ENCODE results near the gene OR4D10. TPM values are rescaled to one million over a fixed set of nuclear protein-coding genes. Genes with fewer than 3 reads are reported as not detected.

Gene OR4D10
- total and polyA plus RNA-seq, 2 donors from 2014 or later, result not detected

DNA sequence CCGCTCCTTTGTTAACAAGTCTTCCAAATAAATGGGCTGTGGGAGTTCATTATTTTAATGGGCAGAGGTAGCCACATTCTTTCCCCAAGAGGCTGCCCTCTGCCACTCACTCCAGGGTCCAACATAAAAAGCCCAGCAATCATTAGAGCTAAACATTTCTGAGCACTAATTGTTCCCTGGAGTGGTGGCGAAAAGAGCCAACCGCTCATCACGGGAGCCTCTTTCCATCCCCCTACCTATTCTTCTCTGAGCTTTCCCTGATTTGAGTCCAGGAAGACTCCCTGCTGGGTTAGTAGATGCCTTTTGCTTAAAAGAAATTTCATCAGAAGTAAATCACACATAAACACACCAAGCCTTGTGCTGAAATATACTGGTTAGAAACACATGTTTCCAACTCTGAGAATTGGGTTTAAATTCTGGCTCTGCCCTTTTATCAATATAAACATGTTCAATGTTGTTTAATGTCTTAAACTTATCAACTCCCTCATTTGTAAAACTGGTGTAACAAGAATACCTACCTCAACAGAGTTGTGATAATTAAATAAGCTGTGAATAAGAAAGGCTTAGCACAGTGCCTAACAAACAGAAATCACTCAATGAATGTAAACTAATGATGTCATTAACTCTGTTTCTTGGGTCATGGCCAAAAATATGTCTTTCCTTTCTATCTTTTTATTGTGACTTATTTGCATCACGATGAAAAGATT lies 46.6 kb upstream of the OR4D10 start, which contains the start of gene OR5A2:
TSS of gene OR5A2 (minus strand) at position 53 of the 707 bp plus-strand sequence. CDS start 3,460 bp downstream, outside the sequence.
- DNase-seq (no peak), FAIRE-seq (no peak)
- no peaks in the 10 kb centered on the region for H3K27me3 ChIP-seq (ENCODE audit: control insufficient read depth, insufficient read depth, low read length)
- intact Hi-C loops (cut with DNase I), result loop anchor here (5.0 kb wide), 1 partner anchor 259 kb away; no protein-coding TSS in a partner anchor
- H3K9ac ChIP-seq (ENCODE audit: low read length in 3 of 3), result no peak within 1 kb of the TSS
- no peak within 1 kb of the TSS for H3K27ac ChIP-seq (ENCODE audit: low read depth in 2 of 2, low read length in 2 of 2)
- TF ChIP-seq, protein P1, sequence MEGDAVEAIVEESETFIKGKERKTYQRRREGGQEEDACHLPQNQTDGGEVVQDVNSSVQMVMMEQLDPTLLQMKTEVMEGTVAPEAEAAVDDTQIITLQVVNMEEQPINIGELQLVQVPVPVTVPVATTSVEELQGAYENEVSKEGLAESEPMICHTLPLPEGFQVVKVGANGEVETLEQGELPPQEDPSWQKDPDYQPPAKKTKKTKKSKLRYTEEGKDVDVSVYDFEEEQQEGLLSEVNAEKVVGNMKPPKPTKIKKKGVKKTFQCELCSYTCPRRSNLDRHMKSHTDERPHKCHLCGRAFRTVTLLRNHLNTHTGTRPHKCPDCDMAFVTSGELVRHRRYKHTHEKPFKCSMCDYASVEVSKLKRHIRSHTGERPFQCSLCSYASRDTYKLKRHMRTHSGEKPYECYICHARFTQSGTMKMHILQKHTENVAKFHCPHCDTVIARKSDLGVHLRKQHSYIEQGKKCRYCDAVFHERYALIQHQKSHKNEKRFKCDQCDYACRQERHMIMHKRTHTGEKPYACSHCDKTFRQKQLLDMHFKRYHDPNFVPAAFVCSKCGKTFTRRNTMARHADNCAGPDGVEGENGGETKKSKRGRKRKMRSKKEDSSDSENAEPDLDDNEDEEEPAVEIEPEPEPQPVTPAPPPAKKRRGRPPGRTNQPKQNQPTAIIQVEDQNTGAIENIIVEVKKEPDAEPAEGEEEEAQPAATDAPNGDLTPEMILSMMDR (IDR thresholded peaks at IDR 0.05; ENCODE audit: borderline replicate concordance, extremely low read depth, insufficient read depth), result no peak
- no peaks in the 10 kb centered on the region for H3K36me3 ChIP-seq (ENCODE audit: control insufficient read depth in 2 of 3, insufficient read depth in 3 of 3, low read length in 3 of 3)
- H3K9me3 ChIP-seq (ENCODE audit: control insufficient read depth in 2 of 3, insufficient read depth in 1 of 3, low read length in 3 of 3), result no peaks in the 10 kb centered on the region
- no peaks in the 10 kb centered on the region for H3K4me1 ChIP-seq (ENCODE audit: control insufficient read depth in 2 of 3, insufficient read depth in 2 of 3, low read depth in 1 of 3, low read length in 3 of 3)
- H3K4me3 ChIP-seq (ENCODE audit: low read length in 3 of 3), result no peak within 1 kb of the TSS

DNA sequence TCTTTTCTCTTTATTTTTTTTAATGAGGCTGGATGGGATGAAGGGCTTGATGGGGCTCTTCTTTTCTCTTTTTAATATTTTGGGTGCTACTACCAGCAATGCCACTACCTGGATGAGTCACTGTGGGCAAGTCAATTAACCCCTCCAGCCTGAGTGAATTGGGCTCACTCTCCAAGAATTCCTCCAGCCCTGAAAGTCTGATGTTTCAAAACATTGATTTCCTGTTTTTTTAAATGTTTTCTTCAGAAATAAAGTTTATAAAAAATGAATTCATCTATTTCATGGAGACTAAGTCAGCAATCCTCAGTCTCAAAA lies 46.1 kb upstream of the OR4D10 start:
- Histone ChIP-seq H3K9me3 (ENCODE audit: control insufficient read depth in 2 of 3, insufficient read depth in 1 of 3, low read length in 3 of 3) (no peaks in the 10 kb centered on the region), H3K4me3 (ENCODE audit: low read length in 3 of 3) (no peak overlapping the region), H3K9ac (ENCODE audit: low read length in 3 of 3) (no peak overlapping the region), H3K27ac (ENCODE audit: low read depth in 2 of 2, low read length in 2 of 2) (no peak overlapping the region), H3K36me3 (ENCODE audit: control insufficient read depth in 2 of 3, insufficient read depth in 3 of 3, low read length in 3 of 3) (no peaks in the 10 kb centered on the region), H3K27me3 (ENCODE audit: control insufficient read depth, insufficient read depth, low read length) (no peaks in the 10 kb centered on the region), H3K4me1 (ENCODE audit: control insufficient read depth in 2 of 3, insufficient read depth in 2 of 3, low read depth in 1 of 3, low read length in 3 of 3) (no peaks in the 10 kb centered on the region)
- no peak for DNase-seq
- TF ChIP-seq, protein P1 (IDR thresholded peaks at IDR 0.05; ENCODE audit: borderline replicate concordance, extremely low read depth, insufficient read depth), result no peak
- intact Hi-C loops (cut with DNase I), result loop anchor here (5.0 kb wide), 1 partner anchor 260 kb away; no protein-coding TSS in a partner anchor
- no peak for FAIRE-seq

DNA sequence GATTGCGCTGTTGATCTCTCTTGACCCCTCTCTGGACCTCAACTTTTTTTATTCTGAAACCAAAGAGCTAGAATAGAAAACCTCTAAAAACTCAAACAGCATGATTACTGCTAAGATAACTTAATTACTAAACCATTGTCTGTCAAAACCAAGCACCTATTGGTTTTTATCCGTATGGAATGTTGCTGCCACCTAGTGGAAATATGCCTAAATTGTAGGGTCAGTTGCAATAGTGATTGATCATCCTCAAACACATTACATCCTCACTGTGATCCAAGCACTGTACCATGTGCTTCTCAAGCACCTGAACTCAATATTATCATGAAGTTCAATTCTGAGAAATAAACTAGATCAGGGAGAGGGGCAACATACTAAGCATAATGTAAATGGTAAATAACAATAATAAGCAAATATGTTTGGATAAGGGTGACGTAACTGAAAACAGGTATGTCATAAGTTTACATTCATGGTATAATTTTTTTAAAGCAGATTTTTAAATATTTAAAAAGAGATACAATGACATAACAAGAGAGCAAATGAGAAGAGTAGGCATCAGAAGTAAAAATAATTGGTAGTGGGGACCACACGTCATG lies 43.1 kb upstream of the OR4D10 start:
- DNase-seq, result peak in 2 of 5 donors; percentile 26 to 58
- no peaks in the 10 kb centered on the region for H3K36me3 ChIP-seq (ENCODE audit: control insufficient read depth in 2 of 3, insufficient read depth in 3 of 3, low read length in 3 of 3)
- TF ChIP-seq, protein P1 (IDR thresholded peaks at IDR 0.05; ENCODE audit: borderline replicate concordance, extremely low read depth, insufficient read depth), result peak; percentile 75
- no peak overlapping the region for H3K27ac ChIP-seq (ENCODE audit: low read depth in 2 of 2, low read length in 2 of 2)
- no peak overlapping the region for H3K4me3 ChIP-seq (ENCODE audit: low read length in 3 of 3)
- H3K9ac ChIP-seq (ENCODE audit: low read length in 3 of 3), result no peak overlapping the region
- FAIRE-seq, result peak; percentile 58
- H3K9me3 ChIP-seq (ENCODE audit: control insufficient read depth in 2 of 3, insufficient read depth in 1 of 3, low read length in 3 of 3), result no peaks in the 10 kb centered on the region
- intact Hi-C loops (cut with DNase I), result loop anchor here (5.0 kb wide), 1 partner anchor 263 kb away; no protein-coding TSS in a partner anchor
- H3K27me3 ChIP-seq (ENCODE audit: control insufficient read depth, insufficient read depth, low read length), result no peaks in the 10 kb centered on the region
- H3K4me1 ChIP-seq (ENCODE audit: control insufficient read depth in 2 of 3, insufficient read depth in 2 of 3, low read depth in 1 of 3, low read length in 3 of 3), result no peaks in the 10 kb centered on the region
